DOHH2 (cell line): Measurements from ENCODE around the gene SLC4A1AP.

Experiments
- H3F3A ChIP-seq: fragments of 200-600 bp; sonication (generic), shearing (Covaris generic); 2 replicates; pipeline ENCODE4 v1.6.0; 2016; ENCODE audit warnings: antibody characterized with exemption, mild to moderate bottlenecking; ENCODE audit not compliant: control insufficient read depth, insufficient read depth
- H3K27ac ChIP-seq: fragments of 200-600 bp; sonication (generic); 2 replicates; pipeline ENCODE4 v1.5.1; 2014; ENCODE audit warnings: low read depth, mild to moderate bottlenecking, low read length, moderate library complexity
- H3K27me3 ChIP-seq: fragments of 200-600 bp; sonication (generic); 2 replicates; pipeline ENCODE4 v1.6.1; 2014; ENCODE audit warnings: mild to moderate bottlenecking, low read length, mixed read lengths; ENCODE audit not compliant: control insufficient read depth
- H3K36me3 ChIP-seq: fragments of 200-600 bp; sonication (generic); 2 replicates; pipeline ENCODE4 v1.6.1; 2014; ENCODE audit warnings: mild to moderate bottlenecking, low read length, moderate library complexity, mixed read lengths; ENCODE audit not compliant: control insufficient read depth
- H3K4me1 ChIP-seq: fragments of 200-600 bp; sonication (generic); 2 replicates; pipeline ENCODE4 v1.6.1; 2014; ENCODE audit warnings: mild to moderate bottlenecking, low read length, mixed read lengths; ENCODE audit not compliant: control insufficient read depth
- H3K4me2 ChIP-seq: fragments of 200-600 bp; sonication (generic); 2 replicates; pipeline ENCODE4 v1.6.0; 2014; ENCODE audit warnings: mild to moderate bottlenecking, low read length, moderate library complexity
- H3K4me3 ChIP-seq: fragments of 200-600 bp; sonication (generic); 2 replicates; pipeline ENCODE4 v1.5.1; 2014; ENCODE audit warnings: mild to moderate bottlenecking, low read length, mixed read lengths
- H3K79me2 ChIP-seq: fragments of 200-600 bp; sonication (generic); 2 replicates; pipeline ENCODE4 v1.6.1; 2014; ENCODE audit warnings: mild to moderate bottlenecking, low read length, mixed read lengths; ENCODE audit not compliant: control insufficient read depth
- H3K9me2 ChIP-seq: fragments of 200-600 bp; sonication (generic); replicated peaks from 2 replicates; pipeline ENCODE4 v1.6.1; 2014; ENCODE audit warnings: mild to moderate bottlenecking, low read length, mixed read lengths; ENCODE audit not compliant: control insufficient read depth
- H3K9me3 ChIP-seq: fragments of 200-600 bp; sonication (generic); 2 replicates; pipeline ENCODE4 v1.6.1; 2014; ENCODE audit warnings: antibody characterized with exemption, low read length, mixed read lengths; ENCODE audit not compliant: control insufficient read depth, insufficient read depth
- H4K20me1 ChIP-seq: fragments of 200-600 bp; sonication (generic); 2 replicates; pipeline ENCODE4 v1.6.0; 2014; ENCODE audit warnings: low read depth, mild to moderate bottlenecking, antibody characterized with exemption, low read length, moderate library complexity; ENCODE audit not compliant: control insufficient read depth, insufficient read depth
- CTCF ChIP-seq: fragments of 200-600 bp; sonication (generic); IDR thresholded peaks from one replicate; pipeline ENCODE4 v1.5.1; 2014; ENCODE audit warnings: antibody characterized with exemption, mild to moderate bottlenecking, low read depth, low read length; ENCODE audit not compliant: poor library complexity, severe bottlenecking
- EZH2phosphoT487 ChIP-seq: fragments of 200-600 bp; sonication (generic); IDR thresholded peaks from 2 replicates; pipeline ENCODE4 v1.6.1; 2017; ENCODE audit warnings: borderline replicate concordance, mild to moderate bottlenecking, antibody characterized with exemption, low read length, moderate library complexity, mixed read lengths

Gene SLC4A1AP

DNA sequence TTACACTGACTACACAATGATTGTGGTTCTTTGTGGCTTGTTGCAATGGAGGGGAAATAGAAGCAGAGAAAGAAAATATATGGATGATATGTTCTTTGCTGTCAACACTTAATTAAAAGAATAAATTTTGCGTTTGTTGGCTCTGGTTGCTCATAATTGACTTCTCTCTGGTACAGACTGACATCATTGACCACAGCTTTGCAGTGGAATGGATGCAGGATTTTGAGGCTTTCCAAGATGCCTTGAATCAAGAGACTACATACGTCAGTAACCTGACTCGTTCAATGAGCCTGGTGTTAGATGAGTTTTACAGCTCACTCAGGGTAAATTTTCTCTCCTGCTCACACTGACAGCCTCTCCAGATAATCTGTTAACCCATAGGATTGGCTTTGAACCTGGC lies 25.0 kb upstream of the SLC4A1AP start:
- peaks cover 77% of the 10 kb centered on the region for H3K36me3 ChIP-seq
- TF ChIP-seq CTCF (no peak), EZH2phosphoT487 (no peak)

DNA sequence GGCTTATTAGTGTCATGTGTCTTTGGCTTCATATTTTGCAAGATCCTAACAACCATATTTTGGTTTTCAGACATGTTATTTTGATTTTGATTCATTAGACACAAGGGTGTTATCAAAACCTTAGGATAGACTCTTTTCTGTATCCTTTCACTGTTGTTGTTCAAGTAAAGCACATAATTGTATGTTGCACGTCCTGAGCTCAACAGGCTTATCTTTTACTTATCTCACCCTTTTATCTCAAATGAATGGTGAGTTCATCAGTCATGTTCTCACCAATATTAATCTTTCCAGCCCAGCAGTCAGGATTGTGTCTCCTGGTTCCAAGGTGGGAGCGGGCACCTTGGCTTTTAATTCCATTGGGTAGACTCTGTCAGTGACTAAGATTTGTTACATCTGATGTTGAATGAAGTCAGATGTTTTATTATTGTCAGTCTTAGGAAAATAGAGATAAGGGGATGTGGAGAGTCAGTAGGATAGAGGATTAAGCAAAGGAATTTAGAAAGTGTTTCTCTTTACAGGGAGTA lies 22.9 kb upstream of the SLC4A1AP start:
- Histone ChIP-seq H3K27ac (no peak overlapping the region), H3F3A (0 out of 2 replicates have a peak, but pooled peaks cover 3% of the 10 kb centered on the region), H3K4me2 (no peak overlapping the region), H3K4me3 (no peak overlapping the region), H3K36me3 (peaks cover 65% of the 10 kb centered on the region), H3K79me2 (no peaks in the 10 kb centered on the region), H3K27me3 (no peaks in the 10 kb centered on the region), H3K9me3 (no peaks in the 10 kb centered on the region), H3K9me2 (no peaks in the 10 kb centered on the region), H3K4me1 (no peaks in the 10 kb centered on the region), H4K20me1 (no peaks in the 10 kb centered on the region)
- TF ChIP-seq CTCF (no peak), EZH2phosphoT487 (no peak)

More for the DNA sequence above, 25.0 kb upstream of the SLC4A1AP start:
- Histone ChIP-seq H3K4me2 (no peak overlapping the region), H3K9me3 (no peaks in the 10 kb centered on the region), H3K27me3 (no peaks in the 10 kb centered on the region), H3K79me2 (no peaks in the 10 kb centered on the region), H3K4me1 (no peaks in the 10 kb centered on the region), H3K4me3 (no peak overlapping the region), H3F3A (0 out of 2 replicates have a peak, but pooled peaks cover 3% of the 10 kb centered on the region), H4K20me1 (no peaks in the 10 kb centered on the region), H3K9me2 (no peaks in the 10 kb centered on the region), H3K27ac (no peak overlapping the region)

- TF ChIP-seq CTCF = no peak
- TF ChIP-seq EZH2phosphoT487 = no peak
- Histone ChIP-seq H3K9me2 (no peaks in the 10 kb centered on the region), H3K4me2 (no peak overlapping the region), H3K27me3 (no peaks in the 10 kb centered on the region), H3K36me3 (peaks cover 59% of the 10 kb centered on the region), H4K20me1 (no peaks in the 10 kb centered on the region), H3K4me1 (no peaks in the 10 kb centered on the region), H3K27ac (no peak overlapping the region), H3K4me3 (no peak overlapping the region), H3K9me3 (no peaks in the 10 kb centered on the region), H3F3A (0 out of 2 replicates have a peak, but pooled peaks cover 3% of the 10 kb centered on the region), H3K79me2 (no peaks in the 10 kb centered on the region)
These were observed 18.5 kb upstream of the SLC4A1AP start for GRCh38 chr2:27645197-27645596.
